Activated CD4-positive, CD25-positive, alpha-beta regulatory T cell treated with anti-CD3 and anti-CD28 coated beads, Interleukin-2, amount 50 U/mL, for 16 hours (primary cell): ENCODE measurements around the gene PRKCQ.

ENCODE experiments used
- DNase-seq: peaks from one replicate; pipeline ENCODE4 v3.0.0-alpha.2; 2020; ENCODE audit warnings: low read depth, low spot score

PRKCQ gene

DNA sequence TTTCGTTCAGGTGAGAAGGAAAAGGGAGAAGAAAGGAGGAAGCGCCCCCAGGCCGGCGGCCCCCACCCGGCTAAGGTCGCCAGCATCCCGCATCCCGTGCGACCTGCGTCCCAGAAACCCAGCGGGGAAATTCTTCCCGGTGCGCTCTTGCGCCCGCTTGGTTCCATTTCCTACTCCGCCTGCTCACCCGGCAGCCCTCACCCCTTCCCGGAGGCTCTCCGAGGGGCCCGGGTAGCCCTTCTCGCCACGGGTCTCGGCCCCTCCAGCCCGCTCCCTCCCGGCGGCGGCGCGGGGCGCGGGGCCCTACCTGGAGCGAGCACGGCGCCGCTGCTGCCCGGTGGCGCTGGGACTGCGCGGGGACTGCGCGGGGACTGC lies at the start of gene PRKCQ:
PRKCQ (minus strand) TSS at position 373 of the 375 bp plus-strand sequence. CDS start 65,141 bp downstream, outside the sequence.
- no peak for DNase-seq

- DNase-seq, result no peak
These were observed 45.4 kb upstream of the PRKCQ start for GRCh38 chr10:6625428-6625827.

DNA sequence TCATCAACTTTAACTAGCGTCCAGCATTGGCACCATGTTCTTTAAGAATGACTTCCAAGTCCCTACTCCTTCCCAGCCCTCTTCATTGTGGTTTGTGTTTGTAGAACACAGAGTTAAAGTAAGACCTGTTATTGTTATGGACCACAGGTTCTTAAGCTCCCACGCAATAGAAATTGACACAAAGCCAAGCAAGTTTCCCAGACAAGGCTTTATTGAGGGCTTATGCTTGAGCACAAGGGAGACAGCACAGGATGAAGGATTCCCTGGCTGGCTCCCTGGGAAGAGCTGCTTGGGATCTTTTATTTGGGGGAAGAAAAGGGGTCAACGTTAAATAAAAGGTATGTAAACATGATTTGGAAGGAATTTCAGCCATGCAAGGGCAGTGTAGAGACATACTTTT lies 44.3 kb upstream of the PRKCQ start:
- no peak for DNase-seq

GRCh38 chr10:6622921-6623320 lies 42.8 kb upstream of the PRKCQ start:
- DNase-seq, result no peak

DNA sequence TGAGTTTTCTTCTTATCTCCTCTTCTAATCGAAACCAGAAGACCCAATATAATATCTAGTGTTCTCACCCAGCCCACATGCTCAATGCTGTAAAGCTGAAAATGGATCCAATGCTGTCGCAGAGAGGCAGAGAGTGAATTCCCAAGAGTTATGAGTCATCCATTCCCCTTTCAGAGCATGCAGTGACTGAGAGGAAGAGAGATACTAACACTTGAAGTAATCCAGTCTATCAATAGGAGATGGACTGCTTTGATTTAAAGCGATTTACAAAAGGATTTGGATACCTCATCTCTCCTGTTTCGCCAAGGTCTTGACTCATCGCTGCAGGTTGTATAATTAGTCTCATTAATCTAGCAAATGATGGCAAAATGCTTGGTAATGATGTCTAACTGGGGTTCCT lies 41.5 kb upstream of the PRKCQ start:
- no peak for DNase-seq

DNA sequence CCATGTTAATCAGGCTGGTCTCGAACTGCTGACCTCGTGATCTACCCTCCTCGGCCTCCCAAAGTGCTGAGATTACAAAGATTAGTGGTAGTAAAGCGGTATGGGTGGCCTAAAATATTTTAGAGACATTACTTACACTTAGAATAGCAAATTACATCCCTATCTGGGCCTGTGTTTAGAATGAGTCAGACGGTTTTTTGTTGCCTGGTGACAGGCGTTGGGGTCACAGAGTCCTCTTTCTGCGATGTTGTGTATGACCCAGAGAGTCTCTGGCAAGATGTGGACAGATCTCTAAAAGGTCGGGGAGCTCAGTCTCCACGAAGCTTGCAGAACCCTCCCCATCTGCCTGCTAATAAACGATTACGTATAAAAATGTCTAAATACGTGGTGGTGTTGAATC lies 39.6 kb upstream of the PRKCQ start:
- no peak for DNase-seq

DNA sequence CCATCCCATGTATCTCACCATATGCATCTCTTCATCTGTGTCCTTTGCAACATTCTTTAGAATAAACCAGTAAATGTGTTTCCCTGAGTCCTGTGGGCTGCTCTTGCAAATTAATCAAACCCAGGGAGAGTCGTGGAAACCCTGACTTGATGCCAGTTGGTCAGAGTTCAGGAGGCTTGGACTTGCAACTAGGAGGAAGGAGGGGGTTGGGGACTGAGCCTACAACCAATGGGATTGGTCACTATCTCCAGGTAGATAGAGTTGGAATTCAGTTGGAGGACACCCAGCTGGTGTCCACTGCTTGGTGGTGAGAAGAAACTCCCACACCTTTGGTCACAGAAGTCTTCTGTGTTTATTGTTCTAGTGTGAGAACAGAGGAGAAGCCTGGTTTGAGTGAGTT lies 38.3 kb upstream of the PRKCQ start:
- DNase-seq, result no peak

DNA sequence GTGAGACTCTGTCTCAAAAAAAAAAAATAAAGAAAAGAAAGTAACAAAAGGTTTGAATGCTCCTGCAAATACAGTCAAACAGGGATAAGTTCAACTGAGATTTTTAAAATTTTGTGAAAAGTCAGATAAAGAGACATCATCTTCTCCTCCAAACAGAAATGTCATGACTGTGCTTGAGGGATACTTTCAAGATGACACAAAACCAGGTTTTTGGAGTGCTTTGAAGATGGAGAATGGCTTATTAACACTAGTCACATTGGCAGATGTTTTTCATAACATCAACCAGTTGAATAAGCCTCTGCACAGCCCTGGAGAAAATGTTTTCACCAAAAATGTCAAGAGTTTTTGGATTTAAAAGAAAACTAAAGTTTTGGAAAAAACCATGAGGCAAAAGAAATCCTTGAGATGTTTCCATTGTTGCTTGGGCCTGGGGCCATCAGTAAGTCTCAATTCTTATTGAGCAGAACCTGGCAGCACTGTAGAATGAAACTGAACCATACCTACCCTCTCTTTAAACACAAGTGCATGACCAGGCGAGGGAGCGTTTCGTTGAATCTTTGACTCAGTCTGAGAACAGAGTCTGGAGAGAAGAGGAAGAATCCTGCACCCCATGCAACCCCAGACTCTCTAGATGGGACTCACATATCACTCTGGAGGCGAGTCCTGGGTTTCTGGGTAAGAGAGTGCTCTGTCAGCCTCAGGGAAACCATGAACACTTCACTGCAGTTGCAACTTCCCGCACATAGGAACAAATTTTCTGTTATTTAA lies 37.4 kb upstream of the PRKCQ start:
- DNase-seq, result no peak

GRCh38 chr10:6615971-6616370 lies 35.9 kb upstream of the PRKCQ start:
- DNase-seq, result no peak

DNA sequence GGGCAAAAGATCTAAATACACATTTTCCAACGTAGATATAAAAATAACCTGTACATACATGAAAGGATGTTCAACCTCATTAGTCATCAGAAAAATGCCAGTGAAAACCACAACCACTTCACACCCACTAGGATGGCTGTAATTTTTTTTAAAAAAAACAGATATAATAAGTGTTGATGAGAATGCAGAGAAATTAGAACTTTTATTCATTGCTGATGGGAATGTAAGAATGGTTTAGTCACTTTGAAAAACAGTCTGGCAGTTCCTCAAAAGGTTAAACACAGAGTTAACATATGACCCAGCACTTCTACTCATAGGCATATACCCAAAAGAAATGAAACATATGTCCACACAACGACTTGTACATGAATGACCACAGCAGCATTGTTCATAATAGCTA lies 32.3 kb upstream of the PRKCQ start:
- DNase-seq, result no peak

- no peak for DNase-seq
These were observed 30.6 kb upstream of the PRKCQ start for GRCh38 chr10:6610647-6611046.

- DNase-seq, result no peak
These were observed 29.5 kb upstream of the PRKCQ start for GRCh38 chr10:6609625-6610024.

- DNase-seq, result no peak
These were observed 27.7 kb upstream of the PRKCQ start for GRCh38 chr10:6607778-6608177.

GRCh38 chr10:6607182-6607581 lies 27.1 kb upstream of the PRKCQ start:
- DNase-seq, result no peak

- DNase-seq, result no peak
These were observed 23.4 kb upstream of the PRKCQ start for GRCh38 chr10:6603142-6604125.

- DNase-seq, result no peak
These were observed 22.6 kb upstream of the PRKCQ start for GRCh38 chr10:6602700-6603084.

- DNase-seq, result no peak
These were observed 22.1 kb upstream of the PRKCQ start for GRCh38 chr10:6602026-6602699.

DNA sequence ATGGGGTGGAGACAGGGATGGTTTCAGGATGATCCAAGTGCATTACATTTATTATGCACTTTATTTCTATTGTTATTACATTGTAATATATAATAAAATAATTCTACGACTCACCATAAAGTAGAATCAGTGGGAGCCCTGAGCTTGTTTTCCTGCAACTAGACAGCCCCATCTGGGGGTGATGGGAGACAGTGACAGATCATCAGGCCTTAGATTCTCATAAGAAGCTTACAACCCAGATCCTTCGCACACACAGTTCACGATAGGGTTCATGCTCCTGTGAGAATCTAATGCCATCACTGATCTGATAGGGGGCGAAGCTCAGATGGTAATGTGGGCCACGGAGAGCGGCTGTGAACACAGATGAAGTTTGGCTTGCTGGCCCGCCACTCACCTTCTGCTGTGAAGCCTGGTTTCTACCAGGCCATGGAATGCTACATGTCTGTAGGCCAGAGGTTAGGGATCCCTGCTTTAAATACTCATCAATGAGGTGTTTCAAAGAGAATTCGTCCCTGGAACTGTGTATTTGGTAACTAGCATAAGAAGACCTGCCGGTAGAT lies 21.2 kb upstream of the PRKCQ start:
- DNase-seq, result no peak

DNA sequence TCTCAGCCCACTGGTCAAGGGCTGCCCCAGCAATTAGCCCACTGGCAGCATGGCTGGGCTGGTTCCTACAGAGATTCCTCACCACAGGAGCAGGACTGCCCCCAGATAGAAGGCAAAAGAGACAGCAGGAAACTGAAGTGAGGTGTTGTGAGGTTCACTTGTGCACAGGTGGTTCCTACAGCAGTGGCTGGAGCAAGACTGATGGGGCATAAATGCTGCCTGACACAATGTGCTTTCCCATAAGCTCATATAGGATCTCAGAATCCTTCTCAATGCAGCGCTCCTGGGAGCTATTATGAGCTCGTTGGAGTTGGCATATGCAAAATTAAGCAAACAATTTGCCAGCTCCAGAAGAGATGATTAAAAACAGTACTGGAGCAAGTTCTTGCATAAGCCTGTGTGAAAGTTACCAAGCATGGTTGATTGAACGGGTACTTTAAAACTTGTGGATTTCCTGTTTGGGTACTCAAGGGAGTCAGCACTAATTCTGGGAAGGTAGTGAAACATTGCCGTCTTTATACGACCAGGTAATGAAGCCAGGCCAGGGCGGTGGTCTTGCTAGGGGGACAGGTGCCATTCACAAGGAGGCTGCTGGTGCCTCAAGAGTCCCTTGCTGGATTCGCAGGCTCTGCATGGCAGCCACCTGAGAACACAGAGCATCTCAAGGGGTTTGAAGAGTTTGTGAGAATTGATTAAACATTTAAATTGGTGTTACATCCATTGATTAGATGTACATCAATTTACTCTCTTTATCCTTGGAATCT lies 20.3 kb upstream of the PRKCQ start:
- DNase-seq, result no peak

DNA sequence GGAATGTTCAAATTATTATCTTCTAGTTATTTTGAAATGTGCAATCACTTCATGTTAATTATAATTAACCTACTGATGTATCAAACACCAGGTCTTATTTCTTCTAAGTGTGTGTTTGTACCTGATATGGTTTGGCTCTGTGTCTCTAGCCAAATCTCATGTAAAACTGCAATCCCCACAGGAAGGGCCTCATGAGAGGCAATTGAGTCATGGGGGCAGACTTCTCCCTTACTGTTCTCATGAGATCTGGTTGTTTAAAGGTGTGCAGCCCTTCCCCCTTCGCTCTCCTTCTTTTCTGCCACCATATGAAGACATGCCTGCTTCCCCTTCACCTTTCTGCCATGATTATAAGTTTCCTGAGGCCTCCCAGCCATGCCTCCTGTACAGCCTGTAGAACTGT lies 18.6 kb upstream of the PRKCQ start:
- no peak for DNase-seq

- no peak for DNase-seq
These were observed 17.4 kb upstream of the PRKCQ start for GRCh38 chr10:6597478-6597877.
